Stimulated activated CD4-positive, alpha-beta T cell treated with anti-CD3 and anti-CD28 coated beads, TNF-alpha, amount 100 ng/mL, for 4 hours (primary cell): ENCODE results near the gene PRPF39.
"Not testable (repeated sequence)": the region's sequence is repeated elsewhere in the genome, so short reads cannot be mapped to it uniquely, and the experiment has no call there.

Experiments used
- DNase-seq, 3 experiments: peaks; one replicate each; pipeline ENCODE4 v3.0.0-alpha.2; 2020; ENCODE audit warnings: low read depth in 3 of 3

Gene PRPF39

DNA sequence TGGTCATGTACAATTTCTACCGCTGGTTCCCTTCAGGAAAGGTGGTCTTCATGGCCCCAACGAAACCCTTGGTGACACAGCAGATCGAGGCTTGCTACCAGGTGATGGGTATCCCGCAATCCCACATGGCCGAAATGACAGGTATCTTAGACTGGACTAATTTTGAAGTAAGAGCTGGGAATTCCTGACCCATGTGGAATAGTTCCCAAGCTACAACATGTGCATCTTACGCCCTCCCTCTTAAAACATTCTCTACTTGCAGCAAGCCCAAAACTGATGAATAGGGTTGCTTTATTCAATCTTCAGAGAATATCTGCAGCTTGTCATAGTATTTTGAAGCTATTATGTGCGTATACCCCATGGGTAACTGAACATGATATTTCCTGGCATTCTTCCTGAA is 52.5 kb downstream of the PRPF39 start:
- DNase-seq, result no peak

DNA sequence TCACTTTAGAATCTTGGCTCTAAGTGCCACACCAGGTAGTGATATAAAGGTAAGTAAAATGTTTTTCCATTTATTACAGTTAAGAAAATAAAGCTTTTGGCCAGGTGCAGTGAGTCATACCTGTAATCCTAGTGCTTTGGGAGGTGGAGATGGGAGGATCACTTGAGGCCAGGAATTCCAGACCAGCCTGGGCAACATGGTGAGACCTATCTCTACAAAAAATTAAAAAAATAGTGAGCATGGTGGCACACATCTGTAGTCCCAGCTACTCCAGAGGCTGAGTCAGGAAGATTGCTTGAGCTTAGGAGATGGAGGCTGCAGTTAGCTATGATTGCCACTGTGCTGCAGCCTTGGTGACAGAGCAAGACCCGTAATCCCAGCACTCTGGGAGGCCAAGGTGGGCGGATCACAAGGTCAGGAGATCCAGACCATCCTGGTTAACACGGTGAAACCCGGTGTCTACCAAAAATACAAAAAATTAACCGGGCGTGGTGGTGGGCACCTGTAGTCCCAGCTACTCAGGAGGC is 56.8 kb downstream of the PRPF39 start:
- DNase-seq, result no peak

DNA sequence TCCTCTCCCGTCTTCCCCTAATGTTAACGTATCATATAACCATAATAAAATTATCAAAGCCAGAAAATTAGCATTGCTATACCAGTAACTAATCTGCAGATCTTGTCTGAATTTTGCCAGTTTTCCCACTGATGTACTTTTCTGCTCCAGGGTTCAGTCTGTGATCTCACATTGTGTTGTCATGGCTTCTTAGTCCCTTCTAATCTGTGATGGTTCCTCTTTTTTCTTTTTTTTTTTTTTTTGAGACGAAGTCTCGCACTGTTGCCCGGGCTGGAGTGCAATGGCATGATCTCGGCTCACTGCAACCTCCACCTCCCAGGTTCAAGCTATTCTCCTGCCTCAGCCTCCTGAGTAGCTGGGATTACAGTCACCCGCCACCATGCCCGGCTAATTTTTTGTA is 58.2 kb downstream of the PRPF39 start:
- not testable (repeated sequence) for DNase-seq

DNA sequence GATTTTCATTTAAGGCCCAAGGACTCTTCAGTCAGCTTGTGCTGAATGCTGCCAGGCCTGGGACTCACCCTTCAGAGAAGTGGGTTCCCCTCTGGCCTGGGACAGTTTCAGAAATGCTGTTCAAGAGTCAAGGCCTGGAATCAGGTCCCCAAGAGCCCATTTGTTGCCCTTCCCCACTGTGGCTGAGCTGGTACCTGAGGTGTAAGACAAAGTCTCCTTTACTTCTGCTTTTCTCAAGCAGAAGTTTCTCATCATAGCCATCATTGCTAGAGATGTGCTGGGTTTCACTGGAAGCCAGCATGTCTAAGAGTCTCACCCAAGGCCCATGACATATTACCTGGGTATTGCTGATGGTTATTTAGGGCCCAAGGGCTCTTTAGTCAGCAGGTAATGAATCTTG is 60.7 kb downstream of the PRPF39 start:
- DNase-seq, result no peak

DNA sequence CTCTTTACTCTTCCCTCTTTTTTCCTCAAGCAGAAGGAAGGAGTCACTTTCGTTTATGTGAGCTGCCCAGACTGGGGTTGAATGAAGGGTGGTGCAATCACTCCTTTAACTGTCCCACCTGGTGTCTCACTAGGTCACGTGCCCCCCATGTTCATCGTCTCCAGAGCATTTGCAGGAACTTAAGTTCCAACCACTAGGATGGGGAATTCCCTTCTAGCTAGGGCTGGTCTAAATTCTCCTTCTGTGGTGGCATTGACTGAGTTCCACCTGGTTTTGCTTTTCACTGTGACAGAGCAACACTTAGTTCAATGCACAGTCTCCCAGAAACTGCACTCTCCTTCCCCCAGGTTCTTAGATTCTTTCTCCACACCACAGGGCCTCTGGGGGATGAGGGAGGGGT is 61.3 kb downstream of the PRPF39 start:
- no peak for DNase-seq

DNA sequence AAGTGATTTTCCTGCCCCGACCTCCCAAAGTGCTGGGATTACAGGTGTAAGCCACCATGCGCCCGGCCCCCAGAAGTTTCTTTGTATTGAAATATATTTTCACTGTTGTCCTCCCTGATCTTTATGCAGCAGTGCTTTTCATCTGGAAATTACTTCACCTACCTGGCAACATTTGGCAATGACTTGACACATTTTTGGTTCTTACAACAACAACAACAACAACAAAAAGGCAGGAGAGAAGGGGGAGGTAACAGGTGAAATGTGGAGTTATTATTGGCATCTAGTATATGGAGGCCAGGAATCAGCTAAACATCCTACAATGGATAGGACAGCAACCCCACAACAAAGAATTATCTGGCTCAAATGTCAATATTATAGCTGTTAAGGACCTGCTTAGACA is 65.7 kb downstream of the PRPF39 start:
- DNase-seq, result no peak

DNA sequence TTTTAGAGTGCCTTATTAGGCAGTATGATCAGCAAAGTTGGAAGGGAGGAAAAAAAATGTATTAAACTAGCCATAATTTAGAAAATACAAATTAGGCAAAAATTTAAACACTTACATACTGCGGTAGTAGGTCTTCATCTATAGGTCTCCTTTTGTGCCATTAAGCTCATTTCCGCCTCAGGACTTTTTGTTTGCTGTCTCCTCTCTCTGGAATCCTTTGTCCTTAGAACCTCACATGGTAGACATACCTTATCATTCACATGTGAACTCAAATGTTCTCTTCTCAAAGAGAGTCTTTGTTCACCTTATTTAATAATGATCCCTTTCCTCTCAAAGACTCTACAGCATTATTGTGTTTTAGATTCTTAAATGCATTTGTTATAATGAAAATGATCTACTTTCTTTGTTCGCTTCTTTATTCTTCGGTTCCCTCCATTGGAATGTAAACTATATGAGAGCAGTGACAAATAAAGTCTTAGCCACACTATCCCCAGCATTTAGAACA is 66.5 kb downstream of the PRPF39 start:
- DNase-seq, result no peak

DNA sequence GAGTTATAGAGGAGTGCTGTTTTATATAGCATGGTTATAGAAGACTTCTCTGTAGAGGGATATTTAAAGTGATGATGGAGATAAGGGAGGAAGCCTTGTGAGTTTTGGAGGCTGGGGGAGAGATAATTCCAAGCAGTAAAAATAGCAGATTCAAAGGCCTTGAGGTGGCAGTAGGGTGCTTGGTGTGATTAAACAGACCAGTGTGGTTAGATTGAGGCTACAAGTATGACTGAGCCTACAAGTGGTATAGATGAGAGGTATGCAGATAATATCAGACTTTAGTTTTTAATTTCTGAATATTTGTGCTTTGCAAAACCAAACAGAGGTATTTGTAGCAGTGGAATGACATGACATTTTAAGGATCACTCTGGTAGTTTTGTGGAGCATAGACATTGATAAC is 72.2 kb downstream of the PRPF39 start:
- no peak for DNase-seq
